HEK293 (cell line): ENCODE data around the gene POLG2.
A peak's percentile ranks its signal among the peaks of the same experiment; 100 is the strongest.

ENCODE experiments used
- CTCF ChIA-PET: fragments of 350-600 bp; formaldehyde crosslinking; extraction: SDS; loops from one replicate; lab custom pipeline; 2021; ENCODE audit warnings: antibody characterized with exemption; lab: Yijun Ruan, JAX
- POLR2A ChIA-PET: fragments of 300-600 bp; formaldehyde crosslinking; extraction: SDS; loops from one replicate; lab custom pipeline; 2020; ENCODE audit warnings: antibody characterized with exemption, inconsistent platforms; lab: Yijun Ruan, JAX
- H3K27ac ChIP-seq: fragments of 200-500 bp; sonication (Bioruptor generic); 2 replicates; pipeline ENCODE4 v1.5.1; 2014; ENCODE audit warnings: low read depth, low read length, control low read depth, inconsistent platforms; ENCODE audit errors: extremely low read depth
- H3K36me3 ChIP-seq, 2 experiments: fragments of 200-500 bp in 1 of 2; sonication (Bioruptor generic) in 1 of 2; 1 replicate in 1 of 2; 2 replicates in 1 of 2; pipeline ENCODE4 v1.5.1; 2014 to 2017; ENCODE audit warnings: inconsistent platforms in 2 of 2, low read length in 2 of 2; ENCODE audit not compliant: control insufficient read depth in 2 of 2, insufficient read depth in 1 of 2
- H3K4me1 ChIP-seq: fragments of 200-500 bp; sonication (Bioruptor generic); 2 replicates; pipeline ENCODE4 v1.5.1; 2014; ENCODE audit warnings: mild to moderate bottlenecking, low read length, inconsistent platforms; ENCODE audit not compliant: control insufficient read depth, insufficient read depth
- H3K4me3 ChIP-seq: 2 replicates; pipeline ENCODE4 v1.5.1; 2011; ENCODE audit warnings: low read depth, mild to moderate bottlenecking, control low read depth, low read length, moderate library complexity
- H3K9me3 ChIP-seq: fragments of 200-500 bp; sonication (Bioruptor generic); 2 replicates; pipeline ENCODE4 v1.5.1; 2014; ENCODE audit warnings: low read depth, low read length, inconsistent platforms; ENCODE audit not compliant: control insufficient read depth, insufficient read depth
- EGR2 ChIP-seq: fragments of 450-650 bp; formaldehyde crosslinking; IDR thresholded peaks from 2 replicates; pipeline ENCODE4 v1.5.1; 2016; ENCODE audit warnings: low read depth, missing biosample characterization, missing genetic modification characterization
- HOXD13 ChIP-seq: sonication (generic); formaldehyde crosslinking; IDR thresholded peaks from 2 replicates; pipeline ENCODE4 v1.8.0; 2022; ENCODE audit warnings: missing genetic modification reagents, borderline replicate concordance
- SCRT2 ChIP-seq: fragments of 450-650 bp; formaldehyde crosslinking; IDR thresholded peaks from 2 replicates; pipeline ENCODE4 v1.5.1; 2016; ENCODE audit warnings: missing biosample characterization, missing genetic modification characterization
- SP2 ChIP-seq: fragments of 450-650 bp; formaldehyde crosslinking; IDR thresholded peaks from 2 replicates; pipeline ENCODE4 v1.5.1; 2016; ENCODE audit warnings: missing biosample characterization, missing genetic modification characterization
- ZBTB17 ChIP-seq: fragments of 450-650 bp; formaldehyde crosslinking; IDR thresholded peaks from 2 replicates; pipeline ENCODE4 v1.5.1; 2016; ENCODE audit warnings: missing biosample characterization, missing genetic modification characterization
- ZFP37 ChIP-seq: fragments of 450-650 bp; formaldehyde crosslinking; IDR thresholded peaks from 2 replicates; pipeline ENCODE4 v1.5.1; 2016; ENCODE audit warnings: missing biosample characterization, missing genetic modification characterization
- ZNF121 ChIP-seq: fragments of 450-650 bp; formaldehyde crosslinking; IDR thresholded peaks from 2 replicates; pipeline ENCODE4 v1.5.1; 2016; ENCODE audit warnings: missing biosample characterization, missing genetic modification characterization
- ZNF473 ChIP-seq: fragments of 450-650 bp; formaldehyde crosslinking; IDR thresholded peaks from 2 replicates; pipeline ENCODE4 v1.5.1; 2017; ENCODE audit warnings: missing biosample characterization, missing genetic modification characterization
- ZNF48 ChIP-seq: fragments of 450-650 bp; formaldehyde crosslinking; IDR thresholded peaks from 2 replicates; pipeline ENCODE4 v1.5.1; 2016; ENCODE audit warnings: missing biosample characterization, missing genetic modification characterization
- ZNF510 ChIP-seq: fragments of 450-650 bp; formaldehyde crosslinking; IDR thresholded peaks from 2 replicates; pipeline ENCODE4 v1.5.1; 2018; ENCODE audit warnings: mild to moderate bottlenecking, missing genetic modification characterization, missing biosample characterization; ENCODE audit not compliant: insufficient replicate concordance
- ZNF530 ChIP-seq: fragments of 450-650 bp; formaldehyde crosslinking; IDR thresholded peaks from 2 replicates; pipeline ENCODE4 v1.5.1; 2016; ENCODE audit warnings: low read depth, missing biosample characterization, missing genetic modification characterization
- ZNF654 ChIP-seq: fragments of 450-650 bp; formaldehyde crosslinking; IDR thresholded peaks from 2 replicates; pipeline ENCODE4 v1.5.1; 2016; ENCODE audit warnings: low read depth, missing biosample characterization, missing genetic modification characterization
- ZNF664 ChIP-seq: fragments of 450-650 bp; formaldehyde crosslinking; IDR thresholded peaks from 2 replicates; pipeline ENCODE4 v1.5.1; 2016; ENCODE audit warnings: missing biosample characterization, missing genetic modification characterization
- ZNF670 ChIP-seq: fragments of 450-650 bp; formaldehyde crosslinking; IDR thresholded peaks from 2 replicates; pipeline ENCODE4 v1.5.1; 2016; ENCODE audit warnings: missing biosample characterization, missing genetic modification characterization, low read depth
- ZNF785 ChIP-seq: fragments of 450-650 bp; formaldehyde crosslinking; IDR thresholded peaks from 2 replicates; pipeline ENCODE4 v1.5.1; 2016; ENCODE audit warnings: missing biosample characterization, missing genetic modification characterization
- TF ChIP-seq, protein P1 (sequence below): fragments of 450-650 bp; formaldehyde crosslinking; IDR thresholded peaks from 2 replicates; pipeline ENCODE4 v1.5.1; 2017; ENCODE audit warnings: missing biosample characterization, missing genetic modification characterization

Gene POLG2

GRCh38 chr17:64491994-64492393 is 4.9 kb downstream of the POLG2 start (continued):
- TF ChIP-seq, protein P1, sequence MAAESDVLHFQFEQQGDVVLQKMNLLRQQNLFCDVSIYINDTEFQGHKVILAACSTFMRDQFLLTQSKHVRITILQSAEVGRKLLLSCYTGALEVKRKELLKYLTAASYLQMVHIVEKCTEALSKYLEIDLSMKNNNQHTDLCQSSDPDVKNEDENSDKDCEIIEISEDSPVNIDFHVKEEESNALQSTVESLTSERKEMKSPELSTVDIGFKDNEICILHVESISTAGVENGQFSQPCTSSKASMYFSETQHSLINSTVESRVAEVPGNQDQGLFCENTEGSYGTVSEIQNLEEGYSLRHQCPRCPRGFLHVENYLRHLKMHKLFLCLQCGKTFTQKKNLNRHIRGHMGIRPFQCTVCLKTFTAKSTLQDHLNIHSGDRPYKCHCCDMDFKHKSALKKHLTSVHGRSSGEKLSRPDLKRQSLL (tag by site-specific recombination) = no peak
- TF ChIP-seq, all 188 proteins: peak for 0

DNA sequence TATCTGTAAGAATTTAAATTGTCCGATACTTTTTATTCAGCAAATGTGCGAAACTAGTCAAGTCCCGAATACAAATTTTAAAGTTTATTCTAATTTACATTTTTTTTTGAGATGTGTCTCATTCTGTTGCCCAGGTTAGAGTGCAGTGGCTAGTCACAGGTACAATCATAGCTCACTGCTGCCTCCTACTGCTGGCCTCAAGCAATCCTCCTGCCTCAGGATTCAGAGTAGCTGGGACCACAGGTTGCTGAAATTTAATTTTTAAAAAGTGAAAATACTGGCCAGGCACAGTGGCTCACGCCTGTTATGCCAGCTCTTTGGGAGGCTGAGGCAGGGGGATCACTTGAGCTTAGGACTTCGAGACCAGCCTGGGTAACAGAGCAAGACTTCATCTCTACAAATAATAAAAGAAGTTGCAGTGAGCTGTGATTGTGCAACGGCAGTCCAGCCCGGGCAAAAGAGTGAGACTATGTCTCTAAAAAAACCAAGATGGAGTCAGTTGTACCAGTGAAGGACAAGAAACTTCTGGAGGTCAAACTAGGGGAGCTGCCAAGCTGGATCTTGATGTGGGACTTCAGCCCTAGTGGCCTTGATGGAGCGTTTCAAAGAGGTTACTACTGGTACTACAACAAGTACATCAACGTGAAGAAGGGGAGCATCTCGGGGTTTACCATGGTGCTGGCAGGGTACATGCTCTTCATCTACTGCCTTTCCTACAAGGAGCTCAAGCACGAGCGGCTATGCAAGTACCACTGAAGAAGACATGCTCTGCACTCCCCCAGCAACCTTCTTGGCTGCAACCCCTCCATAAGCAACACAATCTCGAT is 5.6 kb downstream of the POLG2 start:
- CTCF ChIA-PET = interaction anchor here (0.6 to 4.8 kb wide), 13 partner anchors 11 to 1932 kb away, joined by 3 to 75 read pairs (median 3); no protein-coding TSS in a partner anchor

DNA sequence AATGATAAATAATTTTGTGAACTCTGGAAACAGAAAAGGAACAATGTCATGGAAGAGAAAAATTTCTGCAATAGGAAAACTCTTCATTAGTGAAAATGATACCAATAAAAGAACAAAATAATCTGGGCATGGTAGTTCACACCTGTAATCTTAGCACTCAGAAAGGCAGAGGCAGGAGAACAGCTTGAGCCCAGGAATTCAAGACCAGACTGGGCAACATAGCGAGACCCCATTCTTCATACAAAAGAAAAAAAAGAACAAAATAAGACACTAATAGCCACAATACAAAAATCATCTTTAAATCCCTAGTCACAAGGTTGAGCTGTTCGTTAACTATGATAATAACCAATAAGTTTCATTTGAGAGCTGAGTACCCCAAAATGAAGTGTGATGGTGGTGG is 8.6 kb downstream of the POLG2 start:
- ChIA-PET CTCF (interaction anchor here (0.9 kb wide), 1 partner anchor 68 kb away, joined by 3 read pairs; no protein-coding TSS in a partner anchor), POLR2A (no interaction called here)
- Histone ChIP-seq H3K36me3 (peaks cover 73 to 92% of the 10 kb centered on the region in 2 experiments), H3K9me3 (no peaks in the 10 kb centered on the region), H3K4me3 (no peak overlapping the region), H3K4me1 (no peaks in the 10 kb centered on the region), H3K27ac (no peak overlapping the region)
- TF ChIP-seq ZNF121 (tag by site-specific recombination) (peak; percentile 74), ZNF530 (no peak)

More for the DNA sequence above, 5.6 kb downstream of the POLG2 start:
- no peak for TF ChIP-seq ZNF785 (tag by site-specific recombination)
- TF ChIP-seq ZNF654 = peak; percentile 28
- TF ChIP-seq EGR2 = no peak
- TF ChIP-seq ZNF664 (tag by site-specific recombination) = peak; percentile 43; the same call in 1 of the 2 replicates
- TF ChIP-seq ZNF48 (tag by site-specific recombination) = no peak
- TF ChIP-seq SP2 = no peak
- Histone ChIP-seq H3K4me1 (no peaks in the 10 kb centered on the region), H3K4me3 (no peak overlapping the region), H3K36me3 (peaks cover 64 to 70% of the 10 kb centered on the region in 2 experiments), H3K9me3 (no peaks in the 10 kb centered on the region), H3K27ac (no peak overlapping the region)
- POLR2A ChIA-PET = interaction anchor here (2.3 kb wide), 1 partner anchor 14 kb away, joined by 11 read pairs; no protein-coding TSS in a partner anchor

DNA sequence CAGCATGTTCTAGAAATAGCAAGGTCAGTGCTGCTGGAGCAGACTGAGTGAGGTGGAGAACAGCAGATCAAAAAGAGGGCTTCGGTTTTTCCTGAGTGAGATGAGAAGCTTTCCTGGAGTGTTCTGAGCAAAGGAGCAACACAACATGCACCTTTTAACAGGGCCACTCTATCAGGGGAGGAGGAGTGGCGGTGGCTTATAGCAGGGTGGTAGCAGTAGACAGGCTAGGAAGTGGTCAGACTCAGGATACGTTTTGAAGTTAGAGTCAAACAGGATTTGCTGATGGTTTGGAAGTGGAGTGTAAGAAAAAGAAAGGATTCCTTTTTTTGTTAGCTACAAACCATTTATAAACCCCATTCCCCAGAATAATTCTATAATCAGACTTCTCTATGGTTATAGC is 12.5 kb downstream of the POLG2 start:
- Histone ChIP-seq H3K36me3 (peaks cover 67 to 85% of the 10 kb centered on the region in 2 experiments), H3K4me1 (no peaks in the 10 kb centered on the region), H3K27ac (no peak overlapping the region), H3K9me3 (no peaks in the 10 kb centered on the region), H3K4me3 (no peak overlapping the region)
- TF ChIP-seq ZFP37 (tag by site-specific recombination) (no peak), ZNF510 (no peak), SCRT2 (no peak), HOXD13 (CRISPR knock-in tag) (no peak)
- ChIA-PET CTCF (interaction anchor here (0.7 to 1.0 kb wide), 2 partner anchors 12 to 65 kb away, joined by 3 to 4 read pairs; partner anchors contain the start of gene POLG2), POLR2A (interaction anchor here (1.0 to 1.1 kb wide), 2 partner anchors 21 to 23 kb away, joined by 3 to 5 read pairs; partner anchors contain the start of gene CEP95)

- ChIA-PET POLR2A (interaction anchor here (0.7 to 1.5 kb wide), 2 partner anchors 16 to 161 kb away, joined by 3 read pairs; partner anchors contain the start of gene POLG2), CTCF (interaction anchor here (0.5 to 1.5 kb wide), 2 partner anchors 57 to 61 kb away, joined by 3 to 5 read pairs; no protein-coding TSS in a partner anchor)
- H3K36me3 ChIP-seq = peaks cover 51 to 77% of the 10 kb centered on the region in 2 experiments
- H3K27ac ChIP-seq = no peak overlapping the region
- H3K4me1 ChIP-seq = peaks cover 12% of the 10 kb centered on the region
- H3K9me3 ChIP-seq = no peaks in the 10 kb centered on the region
- TF ChIP-seq ZNF670 (no peak), ZNF473 (tag by site-specific recombination) (no peak), ZBTB17 (tag by site-specific recombination) (0 out of 2 replicates have a peak, but pooled peaks have one; percentile 26)
- no peak overlapping the region for H3K4me3 ChIP-seq
Observed at GRCh38 chr17:64480951-64481350, 15.9 kb downstream of the POLG2 start.
